LHCN-M2 (cell line): Measurements from ENCODE around the gene PPARA. TPM values are rescaled to one million over a fixed set of nuclear protein-coding genes. Genes with fewer than 3 reads are reported as not detected.
"Not testable (repeated sequence)": the region's sequence is repeated elsewhere in the genome, so short reads cannot be mapped to it uniquely, and the experiment has no call there.

ENCODE experiments used
- DNase-seq: peaks from one replicate; pipeline ENCODE4 v3.0.0-alpha.2; 2012; ENCODE audit warnings: low read depth
- total RNA-seq: library from RNA; depleted of rRNA; stranded (reverse); fragments of >200 nt; gene quantifications from 2 replicates; pipeline ENCODE4 v1.2.3, GENCODE V29; 2014

The PPARA gene
- total RNA-seq, 1 experiment from 2014 or later: 6.3 TPM

DNA sequence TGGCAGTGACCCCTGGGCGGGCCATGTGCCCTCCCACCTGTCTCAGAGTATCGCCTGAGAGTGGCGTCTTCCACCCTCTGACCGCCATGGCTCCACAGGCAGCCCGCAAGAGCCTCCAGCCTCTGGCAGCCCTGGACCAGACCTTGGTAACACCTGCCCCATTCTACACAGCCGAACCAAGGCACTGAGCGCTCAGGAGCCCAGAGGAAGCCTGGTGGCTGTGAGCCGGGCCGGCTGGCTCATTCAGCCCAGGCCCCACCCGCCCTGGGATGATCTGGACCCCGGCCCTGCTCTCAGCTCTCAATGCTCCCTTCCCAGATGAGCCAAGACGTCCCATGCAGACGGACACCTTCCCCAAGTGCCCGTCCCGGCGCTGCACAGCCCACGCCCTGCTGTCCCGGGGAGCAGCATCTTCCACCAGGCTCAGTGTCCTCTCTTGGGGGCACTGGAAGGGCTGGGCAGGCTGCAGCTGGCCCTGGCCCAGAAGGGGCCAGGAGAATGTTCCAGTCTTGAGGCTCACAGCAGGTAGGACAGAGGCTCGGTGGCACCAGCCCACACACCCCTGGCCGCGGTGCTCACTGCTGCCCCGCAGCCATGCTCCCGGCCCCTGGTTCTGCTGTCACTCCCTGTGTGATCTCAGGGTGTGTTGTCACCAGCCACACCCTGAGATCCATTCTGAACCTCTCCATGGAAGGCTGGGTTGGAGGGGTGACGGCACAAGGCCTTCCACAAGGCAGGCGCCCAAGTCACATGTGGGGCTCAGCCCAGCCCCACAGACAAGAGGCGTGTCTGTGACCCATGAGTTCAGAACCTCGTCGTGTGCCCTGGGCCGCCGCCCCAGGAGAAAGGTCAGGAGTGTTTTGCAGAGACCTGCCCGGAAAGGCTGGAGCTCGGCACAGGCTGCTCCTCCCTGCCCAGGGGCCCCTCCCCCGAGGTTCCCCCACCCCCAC lies 24.2 kb upstream of the PPARA start:
- DNase-seq: no peak

DNA sequence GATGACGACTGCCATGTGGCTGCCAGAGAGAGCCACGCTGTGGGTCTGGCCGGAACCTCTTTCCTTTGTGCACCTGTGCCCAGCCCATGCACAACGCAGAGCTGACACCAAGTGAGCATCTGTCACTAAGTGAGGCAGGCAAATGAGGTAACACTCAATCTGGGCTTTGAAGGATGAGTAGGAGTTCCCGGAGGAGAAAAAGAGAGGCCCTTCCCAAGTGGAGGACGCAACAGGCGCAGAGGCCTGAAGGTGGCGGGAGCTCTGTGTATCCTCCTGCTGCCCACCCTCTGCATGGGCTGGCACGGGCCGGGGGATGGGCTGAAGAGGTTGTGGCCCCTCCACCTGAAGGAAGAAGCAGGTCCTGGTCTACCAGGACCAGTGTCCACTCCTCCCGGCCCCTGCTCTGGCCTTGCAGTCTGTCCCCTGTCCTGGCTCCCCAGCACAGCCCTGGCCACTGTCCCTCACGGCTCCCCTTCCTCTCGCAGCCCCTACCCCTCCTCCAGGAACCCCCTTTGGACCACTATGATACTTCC lies 23.4 kb upstream of the PPARA start:
- peak; percentile 6 for DNase-seq

DNA sequence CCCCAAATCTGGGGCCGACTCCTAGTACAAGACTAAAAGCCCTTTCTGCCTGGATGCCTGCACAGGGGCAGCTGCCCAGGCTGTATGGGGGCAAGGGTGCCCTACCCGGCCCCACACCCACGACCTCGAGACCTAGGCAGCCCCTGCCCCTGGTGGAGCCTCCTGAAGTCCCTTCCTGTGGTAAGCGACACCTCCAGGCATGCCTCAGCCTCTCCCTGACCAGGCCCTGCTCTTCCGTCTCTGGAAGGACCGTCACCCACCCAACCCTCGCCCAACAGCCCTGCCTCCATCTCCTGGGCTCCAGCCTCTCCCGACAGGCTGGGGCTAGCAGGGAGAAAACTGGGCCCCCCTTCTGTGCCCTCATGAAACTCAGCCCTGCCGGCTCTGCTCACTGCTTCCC lies 22.8 kb upstream of the PPARA start:
- DNase-seq: no peak

DNA sequence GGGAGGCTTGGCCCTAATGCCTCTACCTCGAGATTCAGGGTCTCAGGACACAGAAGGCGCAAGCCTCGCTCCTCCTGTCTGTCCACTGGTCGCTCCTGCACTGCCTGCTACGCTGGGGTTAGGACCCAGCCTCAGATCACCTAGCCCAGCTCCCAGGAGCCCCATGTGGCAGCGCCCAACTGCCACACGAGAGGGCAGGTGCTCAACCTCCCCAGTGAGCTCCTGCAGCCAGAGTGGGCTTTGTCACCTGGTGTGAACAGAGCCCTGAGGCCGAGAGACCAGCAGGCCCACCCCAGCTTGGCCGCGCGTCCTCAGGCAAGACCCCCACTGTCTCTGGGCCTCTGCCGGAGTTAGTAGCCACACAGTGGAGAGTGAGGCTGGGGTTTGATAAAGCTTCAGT lies 21.7 kb upstream of the PPARA start:
- no peak for DNase-seq

DNA sequence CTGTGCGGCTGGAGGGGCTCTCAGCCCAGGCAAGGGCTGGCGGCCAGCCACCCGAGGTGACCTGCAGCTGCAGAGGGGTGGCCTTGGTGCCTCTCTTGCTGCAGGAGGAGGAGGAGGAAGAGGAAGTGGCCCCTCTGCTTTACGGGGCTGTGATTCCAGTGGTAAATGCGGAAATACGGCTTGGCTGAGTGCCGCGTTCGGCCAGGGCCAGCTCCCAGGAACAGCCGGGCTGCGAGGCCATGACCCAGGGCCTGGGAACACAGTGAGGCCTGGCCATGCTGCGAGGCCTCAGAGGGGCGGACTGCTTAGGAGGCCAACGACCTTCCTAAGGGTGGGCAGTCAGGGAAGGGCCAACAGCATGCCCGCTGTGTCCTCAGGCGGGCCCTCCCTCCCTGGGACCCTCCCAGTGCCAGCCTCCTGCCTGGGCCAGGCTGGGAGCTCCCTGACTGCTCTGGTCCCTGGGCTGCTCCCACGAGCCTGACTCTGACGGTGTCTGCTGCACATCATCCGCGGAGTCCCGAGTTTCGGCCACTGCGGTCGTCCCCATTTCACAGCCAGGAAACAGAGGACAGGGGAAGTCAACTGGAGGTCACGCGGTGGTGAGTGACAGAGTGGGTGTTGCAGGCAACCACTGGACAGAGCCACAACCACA lies 20.8 kb upstream of the PPARA start:
- DNase-seq: no peak

DNA sequence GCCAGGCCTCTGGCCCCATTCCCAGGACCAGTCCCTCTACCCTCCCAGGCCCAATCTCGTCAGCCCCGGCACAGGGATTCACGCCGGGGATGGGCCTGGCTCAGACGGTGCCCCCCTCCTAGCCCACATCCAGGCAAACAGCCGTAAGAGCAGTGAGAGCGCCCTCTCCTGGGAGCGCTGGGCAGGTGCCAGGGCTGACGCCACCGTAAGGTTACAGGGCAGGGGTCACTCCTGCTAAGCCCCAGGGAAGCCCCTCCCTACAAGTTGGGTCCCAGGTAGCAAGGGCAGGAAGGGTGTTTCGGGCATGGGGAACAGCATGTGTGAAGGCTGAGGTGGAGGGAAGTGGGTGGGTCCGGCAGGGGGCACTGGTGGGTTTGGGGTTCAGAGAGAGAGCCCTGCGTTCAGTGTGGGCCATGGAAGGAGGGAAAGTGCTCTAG lies 19.2 kb upstream of the PPARA start:
- DNase-seq: no peak

DNA sequence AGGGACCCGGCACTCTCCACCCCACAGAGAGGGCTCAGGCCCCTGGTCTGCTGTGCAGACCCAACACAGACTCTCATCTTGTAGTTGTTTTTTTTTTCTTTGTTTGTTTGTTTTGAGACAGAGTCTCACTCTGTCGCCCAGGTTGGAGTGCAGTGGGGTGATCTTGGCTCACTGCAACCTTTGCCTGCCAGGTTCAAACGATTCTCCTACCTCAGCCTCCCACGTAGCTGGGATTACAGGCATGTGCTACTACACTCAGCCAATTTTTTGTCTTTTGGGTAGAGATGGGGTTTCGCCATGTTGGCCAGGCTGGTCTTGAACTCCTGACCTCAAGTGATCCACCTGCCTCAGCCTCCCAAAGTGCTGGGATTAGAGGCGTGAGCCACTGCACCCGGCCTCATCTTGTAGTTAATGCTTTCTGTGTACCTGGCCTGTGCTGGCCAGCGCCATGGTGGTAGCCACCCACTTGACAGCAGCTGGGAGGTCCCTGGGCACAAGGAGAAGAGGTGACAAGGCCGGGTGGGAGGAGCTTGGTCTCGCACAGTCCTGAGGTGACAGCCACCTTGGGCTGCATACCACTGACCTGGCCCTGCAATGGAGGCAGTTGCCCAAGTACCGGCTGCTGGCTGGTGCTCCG lies 18.0 kb upstream of the PPARA start:
- not testable (repeated sequence) for DNase-seq

DNA sequence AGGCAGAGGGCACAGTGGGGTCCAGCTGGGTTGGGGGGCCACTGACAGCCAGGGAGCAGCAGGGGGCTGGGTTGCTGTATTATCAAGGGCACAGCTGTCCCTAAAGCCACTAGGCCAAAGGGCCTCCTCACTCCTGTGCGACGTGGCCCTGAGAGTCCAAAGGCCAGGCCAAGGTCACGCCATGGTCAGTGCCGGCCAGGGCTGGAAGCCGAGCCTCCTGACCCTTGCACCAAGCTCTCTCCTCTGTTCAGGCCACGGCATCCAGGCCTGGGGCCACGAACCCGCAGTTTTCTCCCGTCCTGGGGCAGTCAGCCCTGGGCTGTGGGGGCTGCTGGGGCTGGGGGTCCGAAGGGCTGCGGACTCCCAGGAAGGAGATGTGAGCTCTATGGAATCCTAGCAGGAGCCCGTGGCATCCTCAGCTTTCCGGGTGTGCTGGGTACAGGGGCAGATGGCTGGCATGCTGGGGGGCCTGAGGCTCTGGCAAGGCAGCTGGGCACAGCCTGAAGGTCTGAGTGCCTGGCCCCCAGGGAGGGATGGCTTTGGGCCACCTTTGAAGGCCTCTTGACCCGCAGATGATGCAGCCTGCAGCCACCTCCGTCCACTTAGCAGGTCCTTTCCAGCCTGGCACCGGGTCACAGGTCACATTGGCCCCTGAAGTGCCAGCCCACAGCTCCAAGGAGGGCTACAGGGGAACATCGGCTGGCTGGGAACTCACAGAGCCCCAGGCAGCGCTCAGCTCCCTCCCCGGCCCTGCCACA lies 17.3 kb upstream of the PPARA start:
- no peak for DNase-seq

DNA sequence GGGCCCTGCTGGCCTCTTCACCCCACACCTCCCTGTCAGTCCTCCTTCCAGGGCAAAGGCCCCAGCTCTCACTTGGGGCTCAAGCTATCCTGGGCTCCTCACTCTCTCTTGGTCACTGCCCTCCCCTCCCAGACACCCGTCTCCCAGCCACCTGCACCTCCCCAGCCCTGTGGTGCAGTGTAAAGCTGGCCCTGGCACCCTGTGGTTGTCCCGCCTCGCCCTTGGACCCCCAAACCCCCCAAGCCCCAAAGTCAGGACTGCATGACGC lies 16.8 kb upstream of the PPARA start:
- DNase-seq: no peak

DNA sequence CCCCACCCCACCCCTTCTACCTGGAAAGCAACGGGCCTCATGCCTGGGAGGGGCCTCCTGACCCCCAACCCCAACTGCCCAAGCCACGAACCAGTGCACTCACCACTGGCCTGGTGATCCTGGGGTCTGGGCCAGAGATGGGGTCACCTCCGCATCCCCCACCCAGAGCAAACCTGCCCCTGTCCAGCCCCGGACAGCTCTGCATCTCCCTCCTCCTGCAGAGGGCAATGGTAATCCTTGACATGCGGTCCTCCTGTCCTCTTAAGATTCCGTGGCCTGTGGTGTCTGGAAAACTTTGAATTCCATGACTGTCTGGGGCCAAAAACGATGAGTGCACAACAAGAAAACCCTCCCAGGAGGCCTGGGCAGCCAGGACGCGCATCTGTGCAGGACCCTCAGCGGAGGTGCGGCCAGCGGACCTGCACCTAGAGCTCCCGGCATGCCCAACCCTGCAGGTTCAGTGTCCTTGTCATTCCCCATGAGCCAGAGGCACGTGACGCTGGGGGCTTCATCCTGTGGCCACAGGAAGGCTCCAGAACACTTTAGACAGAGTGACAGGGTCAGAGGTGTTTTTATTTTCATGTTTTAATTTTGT lies 16.1 kb upstream of the PPARA start:
- no peak for DNase-seq

DNA sequence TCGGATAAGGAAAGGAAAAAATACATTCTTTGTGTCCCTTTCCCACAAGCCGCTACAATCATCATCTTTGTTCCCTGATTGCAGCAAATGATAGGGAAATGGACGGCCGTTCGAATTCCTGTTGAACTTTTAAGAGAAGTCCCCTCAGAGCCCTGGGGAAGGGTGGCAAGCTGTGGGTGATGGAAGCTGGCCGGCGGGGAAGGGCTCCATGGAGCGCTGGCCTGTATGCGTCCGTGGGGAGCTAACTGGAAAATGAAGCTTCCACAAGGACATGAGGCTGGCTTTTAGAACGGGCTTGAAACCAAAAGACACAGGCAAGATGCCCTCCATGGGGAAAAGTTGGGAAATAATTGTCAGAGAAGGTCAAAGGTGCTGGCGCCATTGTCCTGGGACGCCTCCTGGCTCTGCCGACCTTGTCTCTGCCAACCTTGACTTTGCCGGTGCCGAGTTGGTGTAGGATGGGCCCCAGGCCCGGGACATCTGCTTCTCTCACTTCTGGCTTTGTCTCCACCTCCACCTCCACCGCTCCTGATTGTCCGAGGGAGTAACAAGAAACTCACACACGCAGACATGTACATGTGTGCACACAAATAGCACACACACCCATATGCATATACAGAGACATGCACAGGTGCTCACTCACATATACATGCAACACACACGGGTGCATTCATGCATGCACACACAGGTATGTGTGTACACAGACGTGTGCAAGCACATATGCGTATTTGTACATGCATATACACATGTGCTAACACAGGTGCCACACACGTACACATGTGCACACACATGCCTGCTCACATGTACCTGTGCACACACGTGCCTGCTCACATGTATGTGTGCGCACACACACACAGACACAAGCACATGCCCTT lies 14.5 kb upstream of the PPARA start:
- DNase-seq: no peak

DNA sequence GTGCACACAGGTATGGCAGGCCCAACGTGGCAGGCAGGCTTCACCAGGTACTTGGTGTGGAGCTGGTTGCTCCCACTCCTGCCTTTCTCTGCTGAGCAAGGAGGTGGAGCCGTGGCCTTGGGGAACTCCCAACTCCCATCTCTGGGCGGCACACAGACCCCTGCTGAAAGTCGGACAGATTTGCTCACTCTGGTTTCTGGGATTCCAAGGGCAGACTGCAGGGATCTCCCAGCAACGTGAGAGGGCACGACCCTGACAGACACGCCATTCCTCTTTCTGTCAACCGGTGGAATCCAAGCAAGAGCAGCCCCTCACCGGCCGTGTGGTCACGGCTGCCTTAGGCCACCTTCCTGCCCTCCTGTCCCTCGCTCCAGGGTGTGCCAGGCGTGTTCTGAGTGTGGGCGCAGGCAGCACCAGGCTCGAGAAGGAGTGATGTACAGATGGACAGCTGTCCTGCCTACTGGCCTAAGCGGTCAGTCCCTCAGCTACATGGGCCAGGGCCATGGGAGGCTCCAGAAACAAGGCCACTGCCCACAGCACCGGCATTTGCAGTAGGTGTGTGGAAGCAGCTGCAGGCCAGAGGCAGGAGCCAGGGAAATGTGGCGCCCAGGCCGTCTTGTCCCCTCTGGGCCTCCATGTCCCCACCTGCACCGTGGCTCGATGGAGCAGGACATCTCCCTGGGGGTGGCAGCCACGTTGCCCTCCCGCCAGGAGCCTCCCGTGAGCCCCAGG lies 13.7 kb upstream of the PPARA start:
- no peak for DNase-seq

DNA sequence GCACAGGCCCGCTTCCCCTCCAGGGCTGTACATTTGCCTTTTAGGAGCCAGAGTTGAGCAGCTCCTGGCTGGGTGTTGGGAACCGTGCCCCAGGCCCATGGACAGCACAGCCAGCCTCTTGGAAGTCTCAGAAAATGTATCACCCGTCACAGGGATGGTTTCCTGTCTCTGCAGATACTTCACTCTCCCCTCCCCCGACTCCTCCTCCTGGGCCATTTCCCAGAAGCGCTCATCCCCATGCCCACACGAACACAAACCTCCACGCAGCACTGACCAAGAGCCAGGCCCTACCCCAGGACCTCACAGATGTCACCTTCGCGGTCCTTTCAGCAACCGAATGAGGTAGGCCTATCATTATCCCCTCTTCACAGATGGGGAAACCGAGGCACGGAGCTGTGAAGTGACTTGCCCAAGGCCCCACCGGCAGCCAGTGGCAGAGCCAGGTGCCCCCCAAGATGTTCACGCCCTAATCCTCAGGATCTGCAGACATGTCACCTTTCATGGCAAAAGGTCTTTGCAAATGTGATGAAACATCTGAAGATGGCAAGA lies 13.0 kb upstream of the PPARA start:
- DNase-seq: no peak

DNA sequence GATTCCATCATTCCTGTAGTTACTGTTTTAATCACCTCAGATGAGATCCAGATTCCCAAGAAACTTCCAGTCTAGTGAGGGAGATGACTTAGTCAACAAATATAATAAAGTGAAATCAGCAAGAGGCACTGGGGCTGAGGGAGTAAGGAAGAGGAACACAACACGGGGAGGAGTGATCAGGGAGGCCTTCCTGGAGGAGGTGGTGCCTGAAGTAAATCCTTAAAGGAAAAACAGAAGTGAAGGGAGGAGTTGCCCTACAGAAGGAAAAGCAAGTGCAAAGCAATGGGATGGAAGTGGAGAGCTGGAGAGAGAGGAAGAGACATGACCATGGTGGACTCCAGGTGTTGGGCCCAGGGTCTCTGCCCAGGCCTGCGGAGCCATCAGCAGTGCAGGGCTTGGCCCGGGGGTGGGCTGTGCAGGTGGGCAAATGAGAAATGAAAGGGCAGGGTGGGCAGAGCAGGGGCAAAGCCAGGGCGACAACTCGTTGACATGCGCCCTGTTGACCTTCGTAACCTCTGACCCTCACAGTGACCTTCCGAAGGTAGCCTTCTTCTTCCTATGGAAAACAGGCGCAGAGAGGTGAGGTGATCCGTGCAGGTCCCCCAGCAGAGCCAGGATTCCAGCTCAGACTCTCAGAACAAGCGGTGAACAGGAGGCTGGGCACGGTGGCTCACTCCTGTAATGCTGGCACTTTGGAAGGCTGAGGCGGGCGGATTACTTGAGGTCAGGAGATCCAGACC lies 12.1 kb upstream of the PPARA start:
- DNase-seq: no peak

DNA sequence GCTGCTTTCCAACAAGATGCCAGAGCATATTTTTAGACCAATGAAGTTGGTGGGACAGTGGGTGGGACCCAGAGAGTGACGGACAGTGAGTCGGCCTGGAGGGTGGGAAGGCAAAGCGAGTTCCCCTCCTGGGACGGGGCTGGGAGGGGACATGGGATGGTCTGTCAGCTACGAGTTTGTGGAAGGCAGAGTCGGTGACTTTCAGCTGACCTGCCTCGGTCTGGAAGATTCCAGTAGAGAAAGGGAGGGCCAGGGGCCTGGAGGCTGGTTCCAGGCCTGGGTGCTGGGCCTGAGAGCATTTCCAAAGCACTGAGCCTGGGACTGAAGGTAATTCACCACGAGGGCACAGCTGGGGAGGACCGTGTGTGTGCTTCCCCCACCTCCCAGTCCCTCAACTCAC lies 10.9 kb upstream of the PPARA start:
- not testable (repeated sequence) for DNase-seq

DNA sequence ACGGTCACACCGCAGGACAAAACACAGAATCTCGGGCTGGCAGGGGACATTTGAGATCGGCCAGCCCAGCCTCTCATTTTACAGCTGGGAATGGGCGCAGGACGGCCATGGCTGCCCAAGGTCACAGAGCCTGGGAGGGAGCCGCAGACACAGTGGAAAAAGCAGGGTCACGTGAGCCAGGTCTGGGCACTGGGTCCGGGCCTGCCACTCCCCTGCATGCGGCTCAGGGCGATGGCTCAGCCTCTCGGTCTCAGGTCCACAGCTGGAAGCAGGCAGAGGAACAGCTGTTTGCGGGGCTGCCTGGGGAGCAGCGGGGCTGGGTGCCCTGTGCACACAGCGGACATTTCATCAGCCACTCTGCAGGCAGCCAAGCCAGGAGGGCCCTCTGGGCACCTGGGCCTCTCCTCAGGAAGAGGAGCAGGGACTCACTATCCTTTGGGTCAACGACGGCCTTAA lies 10.4 kb upstream of the PPARA start:
- no peak for DNase-seq

DNA sequence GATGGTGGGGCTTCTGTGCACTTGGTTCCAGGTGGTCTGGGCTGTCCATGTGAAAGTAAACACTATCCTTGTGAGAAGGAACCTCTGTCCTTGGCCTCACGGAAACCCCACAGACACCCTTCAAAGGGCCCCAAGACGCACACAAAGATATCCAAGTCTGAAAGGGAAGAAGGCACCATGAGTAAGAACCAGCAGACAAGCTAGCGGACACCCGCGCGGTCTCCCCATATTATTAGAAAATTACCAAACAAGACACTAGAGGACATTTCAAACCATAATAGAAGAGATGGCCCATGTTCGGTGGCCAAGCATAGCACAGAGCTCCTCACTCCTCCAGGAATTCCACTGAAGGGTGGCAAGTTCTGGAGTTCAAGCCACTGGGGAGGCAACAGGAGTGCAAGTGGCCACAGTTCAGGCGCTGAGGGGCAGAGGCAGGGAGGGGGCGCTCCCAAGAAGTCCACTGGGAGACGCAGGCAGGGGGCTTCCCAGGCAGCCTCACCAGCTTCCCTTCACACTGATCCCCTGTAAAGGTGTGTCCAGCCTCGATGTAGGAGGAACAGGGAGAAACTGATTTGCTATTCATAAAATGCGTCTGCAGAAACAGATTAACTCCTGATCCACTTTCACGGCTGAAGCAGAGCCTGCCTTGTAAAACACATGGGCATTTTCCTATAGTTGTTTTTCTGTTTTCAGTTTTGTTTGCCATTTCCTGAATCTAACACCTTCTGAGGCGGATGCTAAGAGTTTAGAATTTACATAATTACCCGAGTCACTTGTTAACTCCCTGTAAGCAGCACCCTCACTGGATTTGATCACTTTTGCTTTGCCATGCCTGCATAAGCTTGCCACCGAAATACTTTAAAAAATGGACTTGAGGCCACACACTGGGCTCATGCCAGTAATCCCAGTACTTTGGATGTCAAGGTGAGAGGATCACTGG lies 9.1 kb upstream of the PPARA start:
- no peak for DNase-seq
